Activated naive CD4-positive, alpha-beta T cell treated with Interleukin-2 at 50 U/mL for 16 hours (primary cell): ENCODE measurements around the gene DUSP1.

Experiments
- DNase-seq: peaks from one replicate; pipeline ENCODE4 v3.0.0-alpha.2; 2020

DUSP1 gene

GRCh38 chr5:172721455-172722326 is 49.3 kb downstream of the DUSP1 start:
- DNase-seq, result no peak

GRCh38 chr5:172720655-172721054 is 50.3 kb downstream of the DUSP1 start:
- DNase-seq, result no peak

DNA sequence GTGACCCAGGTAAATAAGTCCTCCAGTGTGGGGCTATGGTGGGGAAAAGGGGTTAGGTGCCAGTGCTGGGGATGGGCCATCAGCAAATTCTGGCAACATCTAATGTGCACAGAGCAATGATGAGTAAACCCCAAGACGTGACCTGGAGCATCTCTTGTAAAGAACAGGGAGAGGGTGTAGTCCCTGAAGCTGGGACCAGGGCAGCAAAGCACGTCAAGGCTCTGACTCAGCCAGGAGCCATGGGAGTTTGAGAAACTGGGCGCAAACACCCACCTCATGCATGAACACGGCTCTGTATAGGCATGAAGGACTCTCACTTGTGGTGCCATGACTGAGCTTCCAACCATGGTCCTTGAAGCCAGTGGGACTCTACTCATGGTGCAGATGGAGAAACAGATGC is 51.8 kb downstream of the DUSP1 start:
- DNase-seq, result no peak

GRCh38 chr5:172718527-172719114 is 52.4 kb downstream of the DUSP1 start:
- no peak for DNase-seq
